Esophagus muscularis mucosa (tissue), 3 donors: ENCODE results near the gene CABP4.

Experiments used
- EP300 ChIP-seq: sonication (generic); formaldehyde crosslinking; IDR thresholded peaks from one replicate; pipeline ENCODE4 v1.6.1; 2017; ENCODE audit warnings: antibody characterized with exemption
- TF ChIP-seq, protein P1 (sequence below), 3 experiments: fragments of 200-600 bp in 2 of 3; fragments of 450-650 bp in 1 of 3; sonication (generic) in 2 of 3; IDR thresholded peaks; one replicate each; pipeline ENCODE4 v1.5.1; 2017 to 2019; ENCODE audit warnings: antibody characterized with exemption in 3 of 3, mild to moderate bottlenecking in 2 of 3, moderate library complexity in 1 of 3

DNA sequence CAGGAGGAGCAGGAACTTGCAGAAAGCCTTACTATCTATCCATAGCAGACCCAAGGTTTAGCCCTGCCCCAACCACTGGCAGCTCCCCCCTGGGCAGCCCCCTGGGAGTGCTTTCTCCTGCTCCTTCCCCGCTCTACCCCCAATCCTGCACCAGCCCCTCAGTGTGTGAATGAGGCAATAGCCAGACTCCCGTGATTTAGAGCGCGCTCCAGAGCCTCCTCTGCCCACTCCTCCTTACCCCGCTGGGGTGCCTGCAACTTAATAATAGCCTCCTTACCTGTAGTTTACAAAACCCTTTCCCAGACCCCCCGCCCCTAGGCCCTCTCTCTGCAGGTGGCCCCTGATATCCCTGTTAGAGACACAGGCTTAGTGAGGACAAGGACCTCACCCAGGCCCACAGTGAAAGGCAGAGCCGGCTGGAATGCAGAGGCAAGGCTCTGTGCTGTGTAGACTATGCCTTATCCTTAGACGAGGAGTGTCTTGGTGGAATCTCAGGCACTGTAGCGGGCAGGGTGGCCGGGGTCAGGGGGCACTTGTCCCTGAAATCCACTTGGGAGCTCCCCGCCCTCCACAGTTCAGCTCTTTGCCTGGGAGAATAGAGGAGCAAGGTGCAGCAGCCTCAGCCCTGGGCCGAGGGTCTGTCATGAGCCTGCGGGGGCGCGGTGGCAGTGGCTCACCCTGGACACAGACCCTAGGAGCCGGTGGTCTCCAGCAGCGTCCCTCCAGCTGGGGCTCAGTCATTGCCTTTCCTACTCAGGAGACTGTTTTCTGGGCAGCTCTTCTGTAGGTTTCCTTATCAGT is 44.0 kb upstream of the CABP4 start:
- TF ChIP-seq, protein P1, sequence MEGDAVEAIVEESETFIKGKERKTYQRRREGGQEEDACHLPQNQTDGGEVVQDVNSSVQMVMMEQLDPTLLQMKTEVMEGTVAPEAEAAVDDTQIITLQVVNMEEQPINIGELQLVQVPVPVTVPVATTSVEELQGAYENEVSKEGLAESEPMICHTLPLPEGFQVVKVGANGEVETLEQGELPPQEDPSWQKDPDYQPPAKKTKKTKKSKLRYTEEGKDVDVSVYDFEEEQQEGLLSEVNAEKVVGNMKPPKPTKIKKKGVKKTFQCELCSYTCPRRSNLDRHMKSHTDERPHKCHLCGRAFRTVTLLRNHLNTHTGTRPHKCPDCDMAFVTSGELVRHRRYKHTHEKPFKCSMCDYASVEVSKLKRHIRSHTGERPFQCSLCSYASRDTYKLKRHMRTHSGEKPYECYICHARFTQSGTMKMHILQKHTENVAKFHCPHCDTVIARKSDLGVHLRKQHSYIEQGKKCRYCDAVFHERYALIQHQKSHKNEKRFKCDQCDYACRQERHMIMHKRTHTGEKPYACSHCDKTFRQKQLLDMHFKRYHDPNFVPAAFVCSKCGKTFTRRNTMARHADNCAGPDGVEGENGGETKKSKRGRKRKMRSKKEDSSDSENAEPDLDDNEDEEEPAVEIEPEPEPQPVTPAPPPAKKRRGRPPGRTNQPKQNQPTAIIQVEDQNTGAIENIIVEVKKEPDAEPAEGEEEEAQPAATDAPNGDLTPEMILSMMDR (IDR thresholded peaks at IDR 0.05), result no peak
- no peak for TF ChIP-seq EP300
